Hepatocyte (in vitro differentiated cells): ENCODE data around the gene RASD2. TPM values are rescaled to one million over a fixed set of nuclear protein-coding genes. Genes with fewer than 3 reads are reported as not detected.

Source experiments
- DNase-seq: peaks from one replicate; pipeline ENCODE4 v3.0.0-alpha.2; 2016; ENCODE audit warnings: low spot score
- H2AFZ ChIP-seq: fragments of 200-600 bp; sonication (generic); 2 replicates; pipeline ENCODE4 v1.6.0; 2016; ENCODE audit warnings: antibody characterized with exemption, mild to moderate bottlenecking
- H3K27ac ChIP-seq: fragments of 200-600 bp; sonication (generic); 2 replicates; pipeline ENCODE4 v1.5.1; 2016; ENCODE audit warnings: mild to moderate bottlenecking
- H3K27me3 ChIP-seq: fragments of 200-600 bp; sonication (generic); 2 replicates; pipeline ENCODE4 v1.6.1; 2016
- H3K36me3 ChIP-seq: fragments of 200-600 bp; sonication (generic); replicated peaks from 2 replicates; pipeline ENCODE4 v1.5.1; 2016; ENCODE audit warnings: low read depth; ENCODE audit not compliant: insufficient read depth
- H3K4me1 ChIP-seq: fragments of 200-600 bp; sonication (generic); 2 replicates; pipeline ENCODE4 v1.5.1; 2016; ENCODE audit warnings: mild to moderate bottlenecking, moderate library complexity; ENCODE audit not compliant: insufficient read depth
- H3K4me2 ChIP-seq: fragments of 200-600 bp; sonication (generic); 2 replicates; pipeline ENCODE4 v1.6.0; 2016
- H3K4me3 ChIP-seq: fragments of 200-600 bp; sonication (generic); 2 replicates; pipeline ENCODE4 v1.5.1; 2016; ENCODE audit warnings: mild to moderate bottlenecking
- H3K79me2 ChIP-seq: fragments of 200-600 bp; sonication (generic); 2 replicates; pipeline ENCODE4 v1.6.0; 2017; ENCODE audit warnings: mild to moderate bottlenecking
- H3K9me2 ChIP-seq: fragments of 200-600 bp; sonication (generic); replicated peaks from 2 replicates; pipeline ENCODE4 v1.6.0; 2017; ENCODE audit warnings: mild to moderate bottlenecking; ENCODE audit not compliant: insufficient read depth
- H3K9me3 ChIP-seq: fragments of 200-600 bp; sonication (generic); 2 replicates; pipeline ENCODE4 v1.5.1; 2016; ENCODE audit warnings: low read depth, mild to moderate bottlenecking
- H4K20me1 ChIP-seq: fragments of 200-600 bp; sonication (generic); 2 replicates; pipeline ENCODE4 v1.6.0; 2016; ENCODE audit warnings: mild to moderate bottlenecking; ENCODE audit not compliant: insufficient read depth, poor library complexity, severe bottlenecking
- EZH2 ChIP-seq: fragments of 200-600 bp; sonication (generic); IDR thresholded peaks from 2 replicates; pipeline ENCODE4 v1.6.1; 2016; ENCODE audit warnings: antibody characterized with exemption, mild to moderate bottlenecking, borderline replicate concordance
- EZH2phosphoT487 ChIP-seq: fragments of 200-600 bp; sonication (generic); IDR thresholded peaks from one replicate; pipeline ENCODE4 v1.6.1; 2018; ENCODE audit warnings: antibody characterized with exemption, mild to moderate bottlenecking, low read depth, moderate library complexity; ENCODE audit not compliant: unreplicated experiment, severe bottlenecking
- WGBS: methylation state at CpG from one replicate; pipeline ENCODE4 v1.1.6; 2016; ENCODE audit warnings: low lambda C conversion rate; ENCODE audit errors: missing lambda C conversion rate; 5-methylcytosine and 5-hydroxymethylcytosine counted together
- polyA plus RNA-seq: library from polyadenylated mRNA; unstranded; fragments of >200 nt; fragmentation: Nextera tagmentation; extraction: Ambion mirVana; gene quantifications from 2 replicates; pipeline ENCODE4 v1.2.1, GENCODE V29; 2016
- total RNA-seq: library from RNA; depleted of rRNA; stranded (reverse); fragments of >200 nt; gene quantifications from 2 replicates; pipeline ENCODE4 v1.2.3, GENCODE V29; 2014
- TF ChIP-seq, protein P1 (sequence below): fragments of 200-600 bp; sonication (generic); IDR thresholded peaks from 2 replicates; pipeline ENCODE4 v1.5.1; 2016; ENCODE audit warnings: antibody characterized with exemption, mild to moderate bottlenecking; ENCODE audit not compliant: poor library complexity

Gene RASD2
- total and polyA plus RNA-seq, 2 experiments from 2014 or later, result 1.3 to 12.7 TPM

DNA sequence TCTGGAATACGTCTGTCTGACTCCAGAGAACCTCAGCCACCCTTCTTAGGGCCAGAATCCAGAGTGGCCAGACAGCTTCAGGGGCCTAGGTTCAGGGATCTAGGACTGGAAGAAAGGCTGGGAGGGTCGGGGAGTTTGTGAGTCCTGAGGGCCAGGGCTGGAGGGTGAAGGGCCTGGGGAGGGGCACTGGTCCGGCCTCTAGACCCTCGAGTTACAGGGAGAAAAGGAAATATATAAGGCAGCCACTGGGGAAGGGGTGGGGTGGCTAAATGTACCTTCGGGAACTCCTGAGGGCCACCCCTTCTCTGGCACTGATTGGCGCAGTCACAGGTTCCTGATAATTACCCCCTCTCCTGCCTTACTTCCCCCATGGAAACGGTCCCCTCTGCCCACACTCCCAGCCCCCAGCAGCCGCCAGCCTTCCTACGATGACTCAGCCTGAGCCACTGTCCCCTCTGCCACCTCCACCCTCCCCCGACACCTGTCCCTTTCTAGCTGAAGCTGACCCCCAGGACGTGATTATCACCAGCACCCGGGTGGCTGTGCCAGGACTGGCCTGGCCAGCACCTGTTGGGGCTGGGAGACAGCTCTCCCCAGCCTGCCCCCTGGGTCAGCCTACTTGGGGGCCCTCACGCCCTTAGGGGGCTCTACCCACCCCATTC, 50.1 kb downstream of the RASD2 start:
- H3K36me3 ChIP-seq, result no peaks in the 10 kb centered on the region
- H3K4me2 ChIP-seq, result no peak overlapping the region
- no peak for DNase-seq
- no peak overlapping the region for H3K4me3 ChIP-seq
- no peaks in the 10 kb centered on the region for H3K27me3 ChIP-seq
- H3K79me2 ChIP-seq, result no peaks in the 10 kb centered on the region
- TF ChIP-seq EZH2phosphoT487, result no peak
- TF ChIP-seq, protein P1, sequence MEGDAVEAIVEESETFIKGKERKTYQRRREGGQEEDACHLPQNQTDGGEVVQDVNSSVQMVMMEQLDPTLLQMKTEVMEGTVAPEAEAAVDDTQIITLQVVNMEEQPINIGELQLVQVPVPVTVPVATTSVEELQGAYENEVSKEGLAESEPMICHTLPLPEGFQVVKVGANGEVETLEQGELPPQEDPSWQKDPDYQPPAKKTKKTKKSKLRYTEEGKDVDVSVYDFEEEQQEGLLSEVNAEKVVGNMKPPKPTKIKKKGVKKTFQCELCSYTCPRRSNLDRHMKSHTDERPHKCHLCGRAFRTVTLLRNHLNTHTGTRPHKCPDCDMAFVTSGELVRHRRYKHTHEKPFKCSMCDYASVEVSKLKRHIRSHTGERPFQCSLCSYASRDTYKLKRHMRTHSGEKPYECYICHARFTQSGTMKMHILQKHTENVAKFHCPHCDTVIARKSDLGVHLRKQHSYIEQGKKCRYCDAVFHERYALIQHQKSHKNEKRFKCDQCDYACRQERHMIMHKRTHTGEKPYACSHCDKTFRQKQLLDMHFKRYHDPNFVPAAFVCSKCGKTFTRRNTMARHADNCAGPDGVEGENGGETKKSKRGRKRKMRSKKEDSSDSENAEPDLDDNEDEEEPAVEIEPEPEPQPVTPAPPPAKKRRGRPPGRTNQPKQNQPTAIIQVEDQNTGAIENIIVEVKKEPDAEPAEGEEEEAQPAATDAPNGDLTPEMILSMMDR, result no peak
- no peak for TF ChIP-seq EZH2
- no peaks in the 10 kb centered on the region for H3K9me2 ChIP-seq
- no peak overlapping the region for H3K27ac ChIP-seq
- 74% methylated on average over 13 of the region's 13 CpGs for WGBS
- no peak overlapping the region for H2AFZ ChIP-seq
- no peaks in the 10 kb centered on the region for H3K4me1 ChIP-seq
- H3K9me3 ChIP-seq, result no peaks in the 10 kb centered on the region
- H4K20me1 ChIP-seq, result no peaks in the 10 kb centered on the region

DNA sequence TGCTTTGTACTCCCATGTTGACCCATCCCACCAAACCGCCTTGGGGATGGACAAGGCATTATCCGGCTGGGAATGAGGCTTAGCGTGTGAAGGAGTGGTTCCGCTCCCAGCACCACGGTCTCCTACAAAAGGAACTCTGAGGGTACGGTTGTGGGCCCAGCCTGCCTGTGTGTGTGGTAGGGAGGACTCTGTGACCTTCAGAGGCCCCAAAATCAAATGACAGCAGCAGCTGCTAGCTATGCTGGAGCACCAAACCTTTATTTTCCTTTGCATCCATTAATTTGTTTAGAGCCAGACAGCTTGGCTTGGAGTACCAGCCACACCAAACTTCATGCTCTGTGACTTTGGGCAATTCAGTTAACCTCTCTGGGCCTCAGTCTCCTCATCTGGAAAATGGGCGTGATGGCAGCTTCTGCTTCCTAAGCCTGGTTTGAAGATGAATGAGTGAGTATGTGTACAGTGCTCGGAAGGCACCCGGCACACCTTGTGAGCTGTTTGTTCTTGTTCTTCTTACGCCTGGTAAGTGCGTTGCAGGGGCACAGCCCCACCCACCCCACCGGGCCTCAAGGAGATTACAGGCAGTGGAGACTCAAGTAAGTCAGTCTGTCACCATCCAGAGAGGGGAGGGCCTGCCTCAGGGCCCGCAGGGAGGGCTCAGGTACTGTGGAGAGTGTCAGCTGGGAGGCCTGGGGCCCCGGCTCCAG, 51.2 kb downstream of the RASD2 start:
- TF ChIP-seq EZH2, result no peak
- TF ChIP-seq, protein P1, result no peak
- H3K36me3 ChIP-seq, result no peaks in the 10 kb centered on the region
- DNase-seq, result no peak
- H3K4me1 ChIP-seq, result no peaks in the 10 kb centered on the region
- H3K9me2 ChIP-seq, result no peaks in the 10 kb centered on the region
- no peaks in the 10 kb centered on the region for H3K79me2 ChIP-seq
- no peak overlapping the region for H2AFZ ChIP-seq
- no peak overlapping the region for H3K4me3 ChIP-seq
- H3K27ac ChIP-seq, result no peak overlapping the region
- no peaks in the 10 kb centered on the region for H3K9me3 ChIP-seq
- WGBS, result 87% methylated on average over 14 of the region's 14 CpGs
- H4K20me1 ChIP-seq, result no peaks in the 10 kb centered on the region
- no peaks in the 10 kb centered on the region for H3K27me3 ChIP-seq
- no peak overlapping the region for H3K4me2 ChIP-seq

DNA sequence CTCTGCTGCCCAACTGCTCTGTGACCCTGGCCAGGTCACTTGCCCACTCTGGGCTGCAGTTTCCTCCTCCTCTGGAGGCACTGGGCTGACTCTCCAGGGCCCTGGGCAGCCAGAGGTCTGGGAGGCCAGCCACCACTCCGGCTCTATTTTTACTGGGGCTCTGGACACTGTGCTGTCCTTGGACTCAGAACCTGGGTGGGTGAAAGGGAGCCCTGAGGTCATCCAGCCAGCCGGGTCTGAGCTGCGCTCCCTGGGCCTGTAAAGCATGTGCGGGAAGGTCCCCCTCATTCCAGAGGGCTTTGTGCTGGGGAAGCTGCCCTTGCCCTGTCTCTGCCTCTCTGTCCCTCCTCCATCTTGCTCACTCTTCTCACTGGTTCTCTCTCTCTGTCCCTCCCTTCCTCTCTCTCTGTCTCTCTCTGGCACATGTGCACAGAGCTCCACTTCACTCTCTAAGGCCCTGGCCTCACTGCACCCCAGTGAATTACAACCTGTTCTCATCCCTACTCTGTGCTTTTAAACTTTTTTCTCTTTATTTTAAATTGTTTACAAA, 51.9 kb downstream of the RASD2 start:
- no peak for DNase-seq
- H3K27ac ChIP-seq, result no peak overlapping the region

More for the DNA sequence above, 51.9 kb downstream of the RASD2 start:
- Histone ChIP-seq H3K36me3 (no peaks in the 10 kb centered on the region), H3K79me2 (no peaks in the 10 kb centered on the region), H3K4me3 (no peak overlapping the region), H3K9me3 (no peaks in the 10 kb centered on the region), H3K4me1 (no peaks in the 10 kb centered on the region), H3K9me2 (no peaks in the 10 kb centered on the region), H3K4me2 (no peak overlapping the region), H2AFZ (no peak overlapping the region), H3K27me3 (no peaks in the 10 kb centered on the region), H4K20me1 (no peaks in the 10 kb centered on the region)
- TF ChIP-seq, protein P1, result no peak
- TF ChIP-seq EZH2, result no peak
- TF ChIP-seq EZH2phosphoT487, result no peak
- 53% methylated on average over 4 of the region's 4 CpGs for WGBS
